HG03469 (cell line): Measurements from ENCODE around the gene STARD3.
"Not testable (repeated sequence)": the region's sequence is repeated elsewhere in the genome, so short reads cannot be mapped to it uniquely, and the experiment has no call there.

Experiments
- ATAC-seq: cut with Tn5 transposase; IDR thresholded peaks from one replicate; pipeline ENCODE4 v1.9.1; 2021; ENCODE audit warnings: mild to moderate bottlenecking, moderate library complexity, moderate number of reproducible peaks; ENCODE audit not compliant: unreplicated experiment

STARD3 gene

GRCh38 chr17:39706921-39707337 is 70.0 kb downstream of the STARD3 start:
- no peak for ATAC-seq

GRCh38 chr17:39709319-39709997 is 72.5 kb downstream of the STARD3 start:
- ATAC-seq: no peak

- ATAC-seq: no peak
Measured at GRCh38 chr17:39709998-39710964, 73.3 kb downstream of the STARD3 start.

GRCh38 chr17:39711071-39711470 is 74.1 kb downstream of the STARD3 start:
- not testable (repeated sequence) for ATAC-seq

- no peak for ATAC-seq
Measured at GRCh38 chr17:39711851-39712250, 74.9 kb downstream of the STARD3 start.
